ENCODE results near the gene CYP3A5. TPM values are rescaled to one million over a fixed set of nuclear protein-coding genes. Genes with fewer than 3 reads are reported as not detected.

The CYP3A5 gene
- total RNA-seq, 3 donors from 2014 or later = 73.8 to 241 (median 179) TPM

DNA sequence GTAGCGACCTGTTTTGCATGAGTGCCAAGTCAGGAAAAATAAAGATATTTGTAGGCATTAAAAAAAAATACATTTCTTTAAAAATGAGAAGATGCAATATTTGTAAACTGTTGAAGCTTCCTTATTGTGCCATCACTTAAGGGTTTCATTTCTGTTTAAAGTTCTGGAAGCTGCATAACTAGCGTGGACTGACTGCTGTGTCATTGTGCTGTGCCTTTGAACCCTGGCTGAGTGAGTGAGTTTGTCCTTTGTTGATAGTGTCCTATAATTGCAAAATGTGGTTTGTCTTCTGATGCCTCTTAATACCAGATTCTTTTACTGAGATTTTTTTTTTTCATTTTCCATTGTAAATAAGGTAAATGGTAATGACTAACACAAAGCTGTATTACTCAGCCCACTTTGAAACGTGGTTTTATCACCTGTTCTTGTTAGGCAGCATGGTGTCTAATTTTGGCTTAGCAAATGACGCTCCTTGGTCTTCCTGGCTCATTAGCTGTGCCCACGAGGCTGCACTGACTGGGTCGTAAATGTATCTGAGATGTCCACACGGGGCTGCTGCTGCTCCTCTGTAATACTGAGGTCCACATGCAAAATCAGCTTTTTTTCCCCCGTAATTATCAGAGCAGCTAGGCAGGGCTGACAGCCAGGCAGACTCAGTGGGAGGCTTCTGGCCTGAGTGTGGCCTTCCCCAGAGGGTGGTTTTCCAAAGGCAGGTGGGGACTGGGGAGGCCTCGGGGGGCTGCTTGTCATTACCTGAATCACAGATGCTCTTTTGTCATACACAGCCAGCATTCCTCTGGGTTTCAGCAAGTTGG lies 48.3 kb downstream of the CYP3A5 start:
- H3K4me3 ChIP-seq = no peak overlapping the region
- intact Hi-C loops (cut with DNase I, micrococcal nuclease) = no loop called here
- H3K4me1 ChIP-seq (ENCODE audit: low read depth) = no peaks in the 10 kb centered on the region
- DNase-seq (peak in 1 of 3 donors; percentile 12), ATAC-seq (peak; percentile 44)
- H3K36me3 ChIP-seq (ENCODE audit: low read depth) = peaks cover 8% of the 10 kb centered on the region
- TF ChIP-seq, protein P1, sequence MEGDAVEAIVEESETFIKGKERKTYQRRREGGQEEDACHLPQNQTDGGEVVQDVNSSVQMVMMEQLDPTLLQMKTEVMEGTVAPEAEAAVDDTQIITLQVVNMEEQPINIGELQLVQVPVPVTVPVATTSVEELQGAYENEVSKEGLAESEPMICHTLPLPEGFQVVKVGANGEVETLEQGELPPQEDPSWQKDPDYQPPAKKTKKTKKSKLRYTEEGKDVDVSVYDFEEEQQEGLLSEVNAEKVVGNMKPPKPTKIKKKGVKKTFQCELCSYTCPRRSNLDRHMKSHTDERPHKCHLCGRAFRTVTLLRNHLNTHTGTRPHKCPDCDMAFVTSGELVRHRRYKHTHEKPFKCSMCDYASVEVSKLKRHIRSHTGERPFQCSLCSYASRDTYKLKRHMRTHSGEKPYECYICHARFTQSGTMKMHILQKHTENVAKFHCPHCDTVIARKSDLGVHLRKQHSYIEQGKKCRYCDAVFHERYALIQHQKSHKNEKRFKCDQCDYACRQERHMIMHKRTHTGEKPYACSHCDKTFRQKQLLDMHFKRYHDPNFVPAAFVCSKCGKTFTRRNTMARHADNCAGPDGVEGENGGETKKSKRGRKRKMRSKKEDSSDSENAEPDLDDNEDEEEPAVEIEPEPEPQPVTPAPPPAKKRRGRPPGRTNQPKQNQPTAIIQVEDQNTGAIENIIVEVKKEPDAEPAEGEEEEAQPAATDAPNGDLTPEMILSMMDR (IDR thresholded peaks at IDR 0.05) = no peak
- H3K9me3 ChIP-seq = no peaks in the 10 kb centered on the region

DNA sequence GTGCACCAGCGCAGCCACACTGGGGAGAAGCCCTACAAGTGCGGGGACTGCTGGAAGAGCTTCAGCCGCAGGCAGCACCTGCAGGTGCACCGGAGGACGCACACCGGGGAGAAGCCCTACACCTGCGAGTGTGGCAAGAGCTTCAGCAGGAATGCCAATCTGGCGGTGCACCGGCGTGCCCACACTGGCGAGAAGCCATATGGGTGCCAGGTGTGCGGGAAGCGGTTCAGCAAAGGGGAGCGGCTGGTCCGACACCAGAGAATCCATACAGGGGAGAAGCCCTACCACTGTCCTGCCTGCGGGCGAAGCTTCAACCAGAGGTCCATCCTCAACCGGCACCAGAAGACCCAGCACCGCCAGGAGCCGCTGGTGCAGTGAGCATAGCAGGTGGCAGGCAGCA lies 50.2 kb downstream of the CYP3A5 start:
- no peak for ATAC-seq
- intact Hi-C loops (cut with DNase I, micrococcal nuclease) = no loop called here
- Histone ChIP-seq H3K4me1 (ENCODE audit: low read depth) (no peaks in the 10 kb centered on the region), H3K9me3 (no peaks in the 10 kb centered on the region), H3K4me3 (no peak overlapping the region), H3K36me3 (ENCODE audit: low read depth) (peaks cover 8% of the 10 kb centered on the region)
- no peak for DNase-seq
- TF ChIP-seq, protein P1 (IDR thresholded peaks at IDR 0.05) = no peak

DNA sequence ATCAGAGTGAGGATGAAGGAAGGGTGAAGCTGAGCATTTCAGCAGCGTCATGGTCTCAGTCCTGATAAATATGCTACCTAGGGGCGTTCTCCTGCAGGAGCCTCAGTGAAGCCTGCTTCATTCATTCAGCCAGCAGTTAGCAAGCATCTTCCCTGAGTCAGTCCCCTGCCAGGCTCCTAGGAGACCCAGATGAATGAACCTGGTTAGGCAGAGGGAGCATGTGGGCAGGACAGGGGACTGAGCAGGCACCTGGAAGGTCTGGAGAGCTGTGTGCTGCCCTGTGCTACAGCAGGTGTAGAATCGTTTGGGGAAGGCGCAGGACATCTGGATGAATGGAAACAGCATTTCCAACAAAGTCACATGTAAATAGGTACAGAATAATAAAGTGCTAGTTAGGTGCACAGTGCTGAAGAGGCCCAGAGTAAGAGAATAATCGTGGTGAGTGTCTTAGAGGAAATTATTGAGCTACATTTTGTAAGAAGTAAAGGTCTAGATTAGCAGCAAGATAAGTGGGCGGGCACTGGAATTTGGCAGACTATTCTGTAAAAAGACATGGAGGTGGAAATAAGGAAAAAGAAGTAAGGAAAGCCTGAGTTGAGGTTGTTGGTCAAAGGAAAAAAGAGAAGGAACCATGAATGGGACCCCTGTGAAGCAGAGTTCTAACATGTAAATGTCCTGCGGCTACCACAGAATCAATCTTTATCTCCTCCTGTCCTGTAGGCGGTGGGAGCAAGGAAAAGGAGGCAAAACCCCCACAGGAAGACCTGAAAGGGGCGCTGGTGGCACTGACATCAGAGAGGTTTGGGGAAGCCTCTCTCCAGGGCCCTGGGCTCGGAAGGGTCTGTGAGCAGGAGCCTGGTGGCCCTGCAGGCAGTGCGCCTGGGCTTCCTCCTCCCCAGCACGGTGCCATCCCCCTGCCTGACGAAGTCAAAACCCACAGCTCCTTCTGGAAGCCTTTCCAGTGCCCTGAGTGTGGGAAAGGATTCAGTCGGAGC lies 51.0 kb downstream of the CYP3A5 start:
- Histone ChIP-seq H3K4me3 (no peak overlapping the region), H3K36me3 (ENCODE audit: low read depth) (peaks cover 8% of the 10 kb centered on the region), H3K4me1 (ENCODE audit: low read depth) (no peaks in the 10 kb centered on the region), H3K9me3 (no peaks in the 10 kb centered on the region)
- ATAC-seq = no peak
- intact Hi-C loops (cut with DNase I, micrococcal nuclease) = no loop called here
- TF ChIP-seq, protein P1 (IDR thresholded peaks at IDR 0.05) = no peak
- no peak for DNase-seq

DNA sequence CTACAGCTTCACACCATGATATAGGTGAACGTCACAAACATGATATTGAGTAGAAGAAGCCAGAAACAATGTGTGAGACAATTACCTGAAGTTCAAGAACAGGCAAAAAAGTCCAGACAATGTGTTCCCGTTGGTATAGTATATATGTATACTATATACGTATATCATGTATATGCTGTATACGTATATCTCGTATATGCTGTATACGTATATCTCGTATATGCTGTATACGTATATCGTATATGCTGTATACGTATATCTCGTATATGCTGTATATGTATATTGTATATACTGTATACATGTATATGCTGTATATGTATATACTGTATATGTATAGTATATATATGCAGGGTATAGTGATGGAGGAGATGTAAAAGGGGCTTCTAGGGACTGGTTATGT lies 52.3 kb downstream of the CYP3A5 start:
- H3K4me1 ChIP-seq (ENCODE audit: low read depth) = no peaks in the 10 kb centered on the region
- TF ChIP-seq, protein P1 (IDR thresholded peaks at IDR 0.05) = no peak
- ATAC-seq = no peak
- no peak overlapping the region for H3K4me3 ChIP-seq
- intact Hi-C loops (cut with DNase I, micrococcal nuclease) = no loop called here
- H3K9me3 ChIP-seq = no peaks in the 10 kb centered on the region
- H3K36me3 ChIP-seq (ENCODE audit: low read depth) = peaks cover 8% of the 10 kb centered on the region
- no peak for DNase-seq

DNA sequence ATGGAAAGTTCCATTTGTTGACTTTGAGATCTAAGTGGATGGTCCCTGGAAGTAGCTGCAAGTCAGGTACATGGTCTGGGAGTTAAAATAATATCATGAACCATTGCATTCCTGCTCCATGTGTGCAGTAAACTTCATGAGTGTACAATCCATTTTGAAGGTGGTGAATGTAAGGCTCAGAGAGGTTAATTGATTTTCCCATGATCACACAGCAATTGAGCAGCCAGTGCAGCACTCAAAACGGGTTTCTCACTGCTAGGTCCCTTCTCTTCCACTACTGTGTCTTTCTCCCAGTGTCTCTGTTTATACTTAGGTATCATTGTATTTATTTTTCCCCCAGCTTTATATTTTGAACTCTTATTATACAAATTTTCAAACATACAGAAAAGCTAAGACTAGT lies 53.1 kb downstream of the CYP3A5 start:
- DNase-seq = no peak
- ATAC-seq = no peak
- Histone ChIP-seq H3K9me3 (no peaks in the 10 kb centered on the region), H3K4me3 (no peak overlapping the region), H3K36me3 (ENCODE audit: low read depth) (peaks cover 8% of the 10 kb centered on the region), H3K4me1 (ENCODE audit: low read depth) (no peaks in the 10 kb centered on the region)
- intact Hi-C loops (cut with DNase I, micrococcal nuclease) = no loop called here
- TF ChIP-seq, protein P1 (IDR thresholded peaks at IDR 0.05) = no peak
